Transverse colon (tissue), 4 donors: ENCODE measurements around the gene DKK3. TPM values are rescaled to one million over a fixed set of nuclear protein-coding genes. Genes with fewer than 3 reads are reported as not detected.

Experiments used
- DNase-seq: peaks from one replicate; pipeline ENCODE4 v3.0.0-alpha.2; 2019
- H3K27ac ChIP-seq, 4 donors: fragments of 200-600 bp; sonication (generic); 2 replicates each; pipeline ENCODE4 v1.5.1; 2016 to 2018; ENCODE audit warnings: inconsistent platforms in 4 of 4
- H3K27me3 ChIP-seq: fragments of 200-600 bp; sonication (generic); 2 replicates; pipeline ENCODE4 v1.5.1; 2017; ENCODE audit warnings: inconsistent platforms
- H3K36me3 ChIP-seq, 4 donors: fragments of 200-600 bp; sonication (generic); 2 replicates each; pipeline ENCODE4 v1.5.1; 2017 to 2019; ENCODE audit warnings: inconsistent platforms in 4 of 4
- H3K4me1 ChIP-seq, 4 donors: fragments of 200-600 bp; sonication (generic); 2 replicates each; pipeline ENCODE4 v1.5.1; 2017 to 2020; ENCODE audit warnings: inconsistent platforms in 4 of 4
- H3K4me3 ChIP-seq, 4 donors: fragments of 200-600 bp; sonication (generic); 1 replicate in 1 of 4; 2 replicates in 3 of 4; pipeline versions ENCODE4 v1.5.1 to v1.6.1; 2017 to 2019; ENCODE audit warnings: inconsistent platforms in 4 of 4
- H3K9me3 ChIP-seq, 2 donors: fragments of 200-600 bp; sonication (generic); 2 replicates each; pipeline ENCODE4 v1.5.1; 2017 to 2019; ENCODE audit warnings: inconsistent platforms in 2 of 2
- EP300 ChIP-seq: sonication (generic); formaldehyde crosslinking; IDR thresholded peaks from one replicate; pipeline ENCODE4 v1.6.1; 2017; ENCODE audit warnings: antibody characterized with exemption, low read depth
- POLR2A ChIP-seq: fragments of 450-650 bp; IDR thresholded peaks from one replicate; pipeline ENCODE4 v1.6.1; 2016; ENCODE audit warnings: antibody characterized with exemption, mild to moderate bottlenecking, moderate library complexity
- POLR2AphosphoS5 ChIP-seq, 3 donors: sonication (generic); formaldehyde crosslinking; IDR thresholded peaks; one replicate each; pipeline ENCODE4 v1.6.1; 2016; ENCODE audit warnings: antibody characterized with exemption in 3 of 3
- WGBS, 2 donors: methylation state at CpG; one replicate each; pipeline ENCODE4 v1.1.5; 2018; ENCODE audit warnings: low coverage in 1 of 2; 5-methylcytosine and 5-hydroxymethylcytosine counted together
- in situ Hi-C, 4 donors: fragments of 200-750 bp; cut with MboI; loops; one replicate each; pipeline versions ENCODE4 v1.15.0 to v1.15.1; 2017; ENCODE audit warnings: low sequenced_read_pairs in 3 of 4, low pct_ligation_motif_present in 1 of 4, low pct_unique_long_range_greater_than_20kb in 1 of 4
- intact Hi-C: fragments of 100-400 bp; cut with DNase I; formaldehyde crosslinking; loops from one replicate; pipeline ENCODE4 v1.15.1; 2023; ENCODE audit warnings: low total_unique reads
- total RNA-seq, 4 donors: library from RNA; depleted of rRNA; stranded (reverse); fragments of >200 nt; gene quantifications; one replicate each; pipeline ENCODE4 v1.1.0, GENCODE V29; 2016
- TF ChIP-seq, protein P1 (sequence below), 5 experiments: fragments of 200-600 bp in 3 of 5; fragments of 450-650 bp in 2 of 5; sonication (generic) in 3 of 5; IDR thresholded peaks; 1 replicate in 2 of 5; 2 replicates in 3 of 5; pipeline ENCODE4 v1.5.1; 2016 to 2017; ENCODE audit warnings: antibody characterized with exemption in 5 of 5, inconsistent platforms in 3 of 5, mild to moderate bottlenecking in 2 of 5, moderate library complexity in 1 of 5

DKK3 gene
- total RNA-seq, 4 donors from 2014 or later = 27.2 to 181 (median 40.1) TPM

DNA sequence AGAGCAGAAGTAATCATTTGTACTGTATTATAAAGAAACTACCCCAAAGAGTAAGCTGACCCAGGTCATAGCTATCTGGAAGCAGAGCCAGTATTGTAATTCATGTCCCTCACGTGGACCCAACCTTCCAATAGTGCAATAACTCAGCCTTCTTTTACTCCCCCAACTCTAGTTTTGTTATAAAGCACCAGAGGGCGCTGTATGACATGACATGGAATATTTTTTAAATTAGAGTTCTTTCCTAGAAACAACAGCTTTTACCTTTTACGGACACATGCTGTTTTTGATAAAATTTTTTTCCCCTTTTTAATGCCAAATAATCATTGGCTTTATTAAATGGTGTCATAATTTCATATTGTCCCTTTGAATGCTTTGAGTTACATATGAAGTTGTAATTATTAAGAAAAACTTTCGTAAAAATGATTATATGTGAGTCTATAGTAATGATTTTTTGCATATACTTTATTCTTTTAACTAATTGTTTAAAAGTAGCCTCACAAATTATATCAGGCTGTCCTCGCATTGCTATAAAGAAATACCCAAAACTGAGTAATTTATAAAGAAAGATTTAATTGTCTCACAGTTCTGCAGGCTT is 76.9 kb downstream of the DKK3 start:
- H3K27ac ChIP-seq = no peak overlapping the region
- no peak overlapping the region for H3K4me3 ChIP-seq
- no peaks in the 10 kb centered on the region for H3K9me3 ChIP-seq
- H3K4me1 ChIP-seq = no peaks in the 10 kb centered on the region
- DNase-seq = no peak
- in situ Hi-C loops (loop anchor here in 3 of 4 donors (10.0 to 25.0 kb wide), 4 partner anchors 103 to 356 kb away; no protein-coding TSS in a partner anchor), intact Hi-C loops (loop anchor here (5.0 kb wide), 1 partner anchor 111 kb away; no protein-coding TSS in a partner anchor)
- no peaks in the 10 kb centered on the region for H3K27me3 ChIP-seq
- H3K36me3 ChIP-seq = peaks cover 0 to 25% (median 8%) of the 10 kb centered on the region in 4 donors
- TF ChIP-seq POLR2AphosphoS5 (IDR thresholded peaks at IDR 0.05) = no peak
- TF ChIP-seq, protein P1, sequence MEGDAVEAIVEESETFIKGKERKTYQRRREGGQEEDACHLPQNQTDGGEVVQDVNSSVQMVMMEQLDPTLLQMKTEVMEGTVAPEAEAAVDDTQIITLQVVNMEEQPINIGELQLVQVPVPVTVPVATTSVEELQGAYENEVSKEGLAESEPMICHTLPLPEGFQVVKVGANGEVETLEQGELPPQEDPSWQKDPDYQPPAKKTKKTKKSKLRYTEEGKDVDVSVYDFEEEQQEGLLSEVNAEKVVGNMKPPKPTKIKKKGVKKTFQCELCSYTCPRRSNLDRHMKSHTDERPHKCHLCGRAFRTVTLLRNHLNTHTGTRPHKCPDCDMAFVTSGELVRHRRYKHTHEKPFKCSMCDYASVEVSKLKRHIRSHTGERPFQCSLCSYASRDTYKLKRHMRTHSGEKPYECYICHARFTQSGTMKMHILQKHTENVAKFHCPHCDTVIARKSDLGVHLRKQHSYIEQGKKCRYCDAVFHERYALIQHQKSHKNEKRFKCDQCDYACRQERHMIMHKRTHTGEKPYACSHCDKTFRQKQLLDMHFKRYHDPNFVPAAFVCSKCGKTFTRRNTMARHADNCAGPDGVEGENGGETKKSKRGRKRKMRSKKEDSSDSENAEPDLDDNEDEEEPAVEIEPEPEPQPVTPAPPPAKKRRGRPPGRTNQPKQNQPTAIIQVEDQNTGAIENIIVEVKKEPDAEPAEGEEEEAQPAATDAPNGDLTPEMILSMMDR (IDR thresholded peaks at IDR 0.05) = peak; percentile 50 to 64 (median 56)
- 72 to 81% methylated on average over 5 of the region's 5 CpGs for WGBS, 2 donors

GRCh38 chr11:11929920-11930319 is 78.5 kb downstream of the DKK3 start:
- Histone ChIP-seq H3K9me3 (no peaks in the 10 kb centered on the region), H3K4me3 (no peak overlapping the region), H3K36me3 (peaks cover 0 to 24% (median 7%) of the 10 kb centered on the region in 4 donors), H3K4me1 (no peaks in the 10 kb centered on the region), H3K27me3 (no peaks in the 10 kb centered on the region), H3K27ac (no peak overlapping the region)
- WGBS, 2 donors = 88 to 95% methylated on average over 1 to 2 of the region's 2 CpGs
- DNase-seq = no peak
- intact Hi-C loops = loop anchor here (5.0 kb wide), 1 partner anchor 112 kb away; no protein-coding TSS in a partner anchor
- in situ Hi-C loops = loop anchor here in 3 of 4 donors (10.0 to 25.0 kb wide), 4 partner anchors 105 to 357 kb away; no protein-coding TSS in a partner anchor
- TF ChIP-seq, protein P1 (IDR thresholded peaks at IDR 0.05) = no peak
- TF ChIP-seq POLR2A (no peak), EP300 (no peak), POLR2AphosphoS5 (IDR thresholded peaks at IDR 0.05) (no peak)

- no peak for DNase-seq
These were observed 84.6 kb downstream of the DKK3 start for GRCh38 chr11:11923828-11924227.

DNA sequence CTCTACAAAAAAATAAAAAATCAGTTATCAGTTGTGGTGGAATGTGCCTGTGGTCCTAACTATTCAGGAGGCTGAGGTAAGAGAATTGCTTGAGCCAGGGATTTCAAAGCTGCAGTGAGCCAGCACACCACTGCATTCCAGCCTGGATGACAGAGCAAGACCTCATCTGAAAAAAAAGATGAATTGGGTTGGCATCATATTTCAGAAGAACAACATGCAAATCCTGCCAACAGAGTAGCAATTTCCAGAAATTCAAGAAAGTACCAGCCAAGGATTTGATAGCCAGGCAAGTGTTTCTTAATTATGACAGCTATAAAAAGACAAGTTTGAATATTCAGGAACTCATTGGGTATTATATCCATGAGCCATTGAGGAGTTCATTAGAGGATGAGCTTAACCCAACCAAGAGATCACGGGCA is 91.4 kb downstream of the DKK3 start:
- no peak overlapping the region for H3K27ac ChIP-seq
- intact Hi-C loops = no loop called here

More at GRCh38 chr11:11923828-11924227, 84.6 kb downstream of the DKK3 start:
- H3K4me1 ChIP-seq = no peaks in the 10 kb centered on the region
- H3K27ac ChIP-seq = no peak overlapping the region
- TF ChIP-seq POLR2AphosphoS5 (IDR thresholded peaks at IDR 0.05) (no peak), POLR2A (no peak), EP300 (no peak)
- TF ChIP-seq, protein P1 (IDR thresholded peaks at IDR 0.05) = no peak
- intact Hi-C loops (no loop called here), in situ Hi-C loops (no loop called here)
- H3K4me3 ChIP-seq = no peak overlapping the region
- H3K9me3 ChIP-seq = no peaks in the 10 kb centered on the region
- H3K36me3 ChIP-seq = peaks cover 0 to 33% (median 6%) of the 10 kb centered on the region in 4 donors
- H3K27me3 ChIP-seq = no peaks in the 10 kb centered on the region

More for the DNA sequence above, 91.4 kb downstream of the DKK3 start:
- TF ChIP-seq EP300 = no peak
- no peak for TF ChIP-seq POLR2AphosphoS5 (IDR thresholded peaks at IDR 0.05)
- no peak for TF ChIP-seq POLR2A
- TF ChIP-seq, protein P1 (IDR thresholded peaks at IDR 0.05) = no peak
- Histone ChIP-seq H3K9me3 (no peaks in the 10 kb centered on the region), H3K36me3 (peaks cover 0 to 24% (median 6%) of the 10 kb centered on the region in 4 donors), H3K4me3 (no peak overlapping the region), H3K27me3 (no peaks in the 10 kb centered on the region), H3K4me1 (no peaks in the 10 kb centered on the region)
- in situ Hi-C loops = no loop called here
- no peak for DNase-seq
- WGBS, 2 donors = 94 to 100% methylated on average over 1 of the region's 1 CpG
